Body of pancreas (tissue), 4 donors: ENCODE data around the gene CLDN4.

Experiments used
- CTCF ChIP-seq, 7 experiments: fragments of 450-650 bp in 4 of 7; fragments of 200-600 bp in 3 of 7; sonication (generic) in 3 of 7; IDR thresholded peaks; one replicate each; pipeline ENCODE4 v1.5.1; 2016 to 2019; ENCODE audit warnings: antibody characterized with exemption in 7 of 7
- POLR2A ChIP-seq, 3 donors: fragments of 450-650 bp; IDR thresholded peaks; one replicate each; pipeline ENCODE4 v1.6.1; 2016; ENCODE audit warnings: antibody characterized with exemption in 3 of 3, mild to moderate bottlenecking in 2 of 3

DNA sequence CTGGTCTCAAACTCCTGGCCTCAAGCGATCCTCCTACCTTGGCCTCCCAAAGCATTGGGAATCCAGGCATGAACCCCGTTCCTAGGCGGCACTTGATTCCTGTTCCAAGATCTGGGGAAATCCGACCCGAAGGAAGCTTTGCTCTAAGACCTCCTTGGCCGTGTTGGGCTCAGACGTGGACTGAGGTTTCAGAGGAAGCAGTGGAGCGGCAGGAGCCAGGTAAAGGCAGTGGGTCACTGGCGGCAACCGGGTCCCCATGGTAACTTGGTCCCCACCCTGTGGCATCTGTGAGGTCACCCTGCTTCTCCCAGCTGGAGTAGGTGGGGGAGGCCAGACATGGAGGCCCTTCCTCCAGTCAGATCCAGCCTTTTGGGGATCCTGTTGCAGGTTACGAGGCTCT, 30.1 kb downstream of the CLDN4 start, which contains the start of gene TMEM270:
- no peak for TF ChIP-seq POLR2A (IDR thresholded peaks at IDR 0.05)
- no peak for TF ChIP-seq CTCF (IDR thresholded peaks at IDR 0.05)
